ENCODE measurements around the gene SULT1C2. TPM values are rescaled to one million over a fixed set of nuclear protein-coding genes. Genes with fewer than 3 reads are reported as not detected.

SULT1C2 gene
- 0.13 TPM in 1 of 2 replicates, not detected in the other for total RNA-seq

DNA sequence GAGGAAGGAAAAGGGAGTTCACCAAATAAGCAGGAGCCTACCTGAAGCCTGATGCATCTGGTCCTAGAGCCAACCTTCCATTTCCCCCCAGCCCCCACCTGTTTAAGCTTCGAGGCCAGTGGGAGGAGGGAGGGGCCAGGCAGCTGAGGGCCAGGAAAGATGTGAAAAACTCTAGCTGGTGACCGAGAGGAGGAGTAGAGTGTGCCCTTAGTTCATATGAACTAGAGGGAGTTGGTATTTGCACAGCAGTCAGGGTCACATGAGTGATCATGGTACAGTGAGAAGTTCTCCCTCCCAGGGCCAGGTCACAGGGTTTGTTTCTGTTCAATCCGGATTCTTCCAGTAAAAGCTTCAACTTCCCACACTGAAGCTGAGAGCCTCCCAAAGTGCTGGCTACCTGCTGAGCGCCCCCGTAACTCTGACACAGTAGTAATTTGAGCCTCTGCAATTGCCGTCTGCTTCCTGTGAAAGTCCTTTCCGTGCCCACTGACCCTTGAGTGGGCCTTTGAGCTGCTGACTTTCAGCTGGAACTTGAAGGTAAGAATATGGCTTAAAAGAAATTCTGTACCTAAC, at the start of gene SULT1C2:
SULT1C2 (plus strand) TSS at position 362 of the 573 bp plus-strand sequence. CDS start 4,773 bp downstream, outside the sequence.
- Histone ChIP-seq H3K4me3 (ENCODE audit: low read depth, low read length) (no peak within 1 kb of the TSS), H3K36me3 (ENCODE audit: control insufficient read depth, insufficient read depth, low read length) (no peaks in the 10 kb centered on the region), H3K27me3 (ENCODE audit: control insufficient read depth, insufficient read depth, low read length) (no peaks in the 10 kb centered on the region)
- TF ChIP-seq, protein P1, sequence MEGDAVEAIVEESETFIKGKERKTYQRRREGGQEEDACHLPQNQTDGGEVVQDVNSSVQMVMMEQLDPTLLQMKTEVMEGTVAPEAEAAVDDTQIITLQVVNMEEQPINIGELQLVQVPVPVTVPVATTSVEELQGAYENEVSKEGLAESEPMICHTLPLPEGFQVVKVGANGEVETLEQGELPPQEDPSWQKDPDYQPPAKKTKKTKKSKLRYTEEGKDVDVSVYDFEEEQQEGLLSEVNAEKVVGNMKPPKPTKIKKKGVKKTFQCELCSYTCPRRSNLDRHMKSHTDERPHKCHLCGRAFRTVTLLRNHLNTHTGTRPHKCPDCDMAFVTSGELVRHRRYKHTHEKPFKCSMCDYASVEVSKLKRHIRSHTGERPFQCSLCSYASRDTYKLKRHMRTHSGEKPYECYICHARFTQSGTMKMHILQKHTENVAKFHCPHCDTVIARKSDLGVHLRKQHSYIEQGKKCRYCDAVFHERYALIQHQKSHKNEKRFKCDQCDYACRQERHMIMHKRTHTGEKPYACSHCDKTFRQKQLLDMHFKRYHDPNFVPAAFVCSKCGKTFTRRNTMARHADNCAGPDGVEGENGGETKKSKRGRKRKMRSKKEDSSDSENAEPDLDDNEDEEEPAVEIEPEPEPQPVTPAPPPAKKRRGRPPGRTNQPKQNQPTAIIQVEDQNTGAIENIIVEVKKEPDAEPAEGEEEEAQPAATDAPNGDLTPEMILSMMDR (IDR thresholded peaks at IDR 0.05; ENCODE audit: insufficient read depth, low read length, severe bottlenecking) = no peak
- no peak for FAIRE-seq
- DNase-seq (ENCODE audit: low read depth) = no peak

- no peaks in the 10 kb centered on the region for H3K36me3 ChIP-seq (ENCODE audit: control insufficient read depth, insufficient read depth, low read length)
- no peak for DNase-seq (ENCODE audit: low read depth)
- FAIRE-seq = no peak
- TF ChIP-seq, protein P1 (IDR thresholded peaks at IDR 0.05; ENCODE audit: insufficient read depth, low read length, severe bottlenecking) = no peak
- no peak within 1 kb of the TSS for H3K4me3 ChIP-seq (ENCODE audit: low read depth, low read length)
- H3K27me3 ChIP-seq (ENCODE audit: control insufficient read depth, insufficient read depth, low read length) = no peaks in the 10 kb centered on the region
Measured at GRCh38 chr2:108239786-108240185, 48.9 kb upstream of the SULT1C2 start, which contains the start of gene SULT1C3. SULT1C3 (plus strand) TSS chr2:108239968; CDS start chr2:108247195, 7,227 bp downstream.

DNA sequence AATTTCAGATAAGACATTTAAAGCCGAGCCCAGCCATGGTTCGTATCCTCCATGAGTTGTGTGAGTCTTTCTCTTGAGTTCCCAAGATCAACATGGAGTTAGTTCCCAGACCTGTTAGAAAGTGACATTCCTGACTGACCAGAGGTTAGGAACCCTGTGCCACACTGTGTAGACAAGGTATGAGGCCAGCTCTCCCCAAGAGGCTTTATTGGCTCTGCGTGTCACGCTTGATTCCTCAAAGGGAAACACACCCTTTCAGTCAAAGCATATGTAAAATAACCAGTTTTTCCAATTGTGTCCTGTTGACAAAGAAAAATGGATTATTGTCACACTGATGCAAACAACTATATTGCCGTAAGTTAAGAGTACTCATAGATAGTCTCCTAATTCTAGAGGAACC, 47.7 kb upstream of the SULT1C2 start:
- TF ChIP-seq, protein P1 (IDR thresholded peaks at IDR 0.05; ENCODE audit: insufficient read depth, low read length, severe bottlenecking) = no peak
- FAIRE-seq = no peak
- Histone ChIP-seq H3K36me3 (ENCODE audit: control insufficient read depth, insufficient read depth, low read length) (no peaks in the 10 kb centered on the region), H3K4me3 (ENCODE audit: low read depth, low read length) (no peak overlapping the region), H3K27me3 (ENCODE audit: control insufficient read depth, insufficient read depth, low read length) (no peaks in the 10 kb centered on the region)
- DNase-seq (ENCODE audit: low read depth) = no peak

DNA sequence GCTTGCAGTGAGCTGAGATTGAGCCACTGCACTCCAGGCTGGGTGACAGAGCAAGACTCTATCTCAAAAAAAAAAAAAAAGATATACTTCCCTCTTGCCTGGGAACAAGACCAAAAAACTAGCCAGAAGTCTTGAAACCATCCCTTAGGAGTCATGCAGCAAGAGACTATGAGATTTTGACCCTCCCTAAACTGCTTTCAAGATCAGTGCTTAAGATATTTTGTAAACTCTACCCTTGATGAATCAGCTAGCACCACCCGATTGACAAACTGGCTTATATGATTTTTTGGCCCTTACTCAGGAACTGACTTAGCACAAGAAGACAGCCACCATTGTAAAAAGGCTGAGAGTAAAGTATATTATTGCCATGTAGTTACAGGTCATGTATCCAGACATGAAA, 45.1 kb upstream of the SULT1C2 start:
- DNase-seq (ENCODE audit: low read depth) = peak; percentile 79
- no peaks in the 10 kb centered on the region for H3K27me3 ChIP-seq (ENCODE audit: control insufficient read depth, insufficient read depth, low read length)
- no peaks in the 10 kb centered on the region for H3K36me3 ChIP-seq (ENCODE audit: control insufficient read depth, insufficient read depth, low read length)
- TF ChIP-seq, protein P1 (IDR thresholded peaks at IDR 0.05; ENCODE audit: insufficient read depth, low read length, severe bottlenecking) = no peak
- FAIRE-seq = no peak
- H3K4me3 ChIP-seq (ENCODE audit: low read depth, low read length) = no peak overlapping the region

GRCh38 chr2:108244667-108245414, 43.9 kb upstream of the SULT1C2 start:
- Histone ChIP-seq H3K27me3 (ENCODE audit: control insufficient read depth, insufficient read depth, low read length) (no peaks in the 10 kb centered on the region), H3K4me3 (ENCODE audit: low read depth, low read length) (no peak overlapping the region), H3K36me3 (ENCODE audit: control insufficient read depth, insufficient read depth, low read length) (no peaks in the 10 kb centered on the region)
- FAIRE-seq = no peak
- no peak for DNase-seq (ENCODE audit: low read depth)
- TF ChIP-seq, protein P1 (IDR thresholded peaks at IDR 0.05; ENCODE audit: insufficient read depth, low read length, severe bottlenecking) = no peak
